HCT116 (cell line): Measurements from ENCODE around the gene YBX1. TPM values are rescaled to one million over a fixed set of nuclear protein-coding genes. Genes with fewer than 3 reads are reported as not detected.

Experiments
- ATAC-seq: fragments of 200-7000 bp; cut with Tn5 transposase; 2 replicates; pipeline ENCODE4 v1.9.1; 2020; ENCODE audit warnings: mild to moderate bottlenecking, moderate library complexity
- BruUV-seq: library from RNA; stranded (reverse); fragments of 400-500 nt; replicated peaks from 2 replicates; lab custom pipeline; 2021; lab: Mats Ljungman, UMichigan
- CTCF ChIA-PET: fragments of 300-600 bp; sonication (Branson Sonifier 250); formaldehyde crosslinking; loops from one replicate; lab custom pipeline; 2021; ENCODE audit warnings: antibody characterized with exemption; lab: Charles Lee
- POLR2A ChIA-PET: fragments of 300-600, 350-600 bp; sonication (Branson Sonifier 250); formaldehyde crosslinking; loops from one replicate; lab custom pipeline; 2021; ENCODE audit warnings: antibody characterized with exemption; lab: Charles Lee
- RAD21 ChIA-PET, 2 experiments: fragments of 300-600 bp; sonication (Branson Sonifier 250); formaldehyde crosslinking; loops; one replicate each; lab custom pipeline; 2023; ENCODE audit warnings: low total read pairs in 2 of 2; ENCODE audit not compliant: uncharacterized antibody in 2 of 2, unreplicated experiment in 2 of 2, low non-redundant PET in 1 of 2; lab: Charles Lee
- DNase-seq: peaks from one replicate; pipeline ENCODE4 v3.0.0-alpha.2; 2010; ENCODE audit warnings: low read depth, low spot score
- H2AFZ ChIP-seq: fragments of 200-600 bp; shearing (Covaris generic), sonication (generic); 2 replicates; pipeline ENCODE4 v1.6.1; 2017; ENCODE audit warnings: low read depth, mixed run types, mixed read lengths, antibody characterized with exemption, low read length; ENCODE audit not compliant: poor library complexity, severe bottlenecking
- H3K27ac ChIP-seq: 2 replicates; pipeline ENCODE4 v1.5.1; 2012; ENCODE audit warnings: low read depth, low read length
- H3K27me3 ChIP-seq: fragments of 200-600 bp; sonication (generic); 2 replicates; pipeline ENCODE4 v1.6.1; 2016; ENCODE audit warnings: mixed run types, low read length, mixed read lengths; ENCODE audit not compliant: insufficient read depth
- H3K36me3 ChIP-seq, 2 experiments: fragments of 200-500 bp in 1 of 2; fragments of 200-600 bp in 1 of 2; sonication (Bioruptor generic) in 1 of 2; sonication (generic) in 1 of 2; 2 replicates each; pipeline versions ENCODE4 v1.5.1 to v1.6.1; 2014 to 2016; ENCODE audit warnings: low read length in 2 of 2, inconsistent platforms in 1 of 2, mixed read lengths in 1 of 2, mixed run types in 1 of 2; ENCODE audit not compliant: insufficient read depth in 2 of 2, control insufficient read depth in 1 of 2
- H3K4me1 ChIP-seq, 2 experiments: fragments of 200-600 bp in 1 of 2; sonication (generic) in 1 of 2; 2 replicates each; pipeline versions ENCODE4 v1.5.1 to v1.6.1; 2012 to 2017; ENCODE audit warnings: low read length in 2 of 2, inconsistent platforms in 1 of 2, mild to moderate bottlenecking in 1 of 2, mixed read lengths in 1 of 2, mixed run types in 1 of 2, moderate library complexity in 1 of 2; ENCODE audit not compliant: insufficient read depth in 2 of 2, control insufficient read depth in 1 of 2
- H3K4me2 ChIP-seq: fragments of 200-600 bp; sonication (generic); 2 replicates; pipeline ENCODE4 v1.6.1; 2017; ENCODE audit warnings: mixed run types, low read length, mixed read lengths
- H3K4me3 ChIP-seq, 2 experiments: fragments of 200-600 bp in 1 of 2; sonication (generic) in 1 of 2; replicated peaks in 1 of 2; 2 replicates each; pipeline ENCODE4 v1.5.1; 2011 to 2016; ENCODE audit warnings: low read length in 2 of 2, control low read depth in 1 of 2, low read depth in 1 of 2, mild to moderate bottlenecking in 1 of 2, mixed read lengths in 1 of 2, mixed run types in 1 of 2
- H3K79me2 ChIP-seq: fragments of 200-600 bp; sonication (generic); 2 replicates; pipeline ENCODE4 v1.6.1; 2017; ENCODE audit warnings: mild to moderate bottlenecking, mixed run types, low read length, moderate library complexity, mixed read lengths; ENCODE audit not compliant: insufficient read depth
- H3K9ac ChIP-seq: fragments of 200-600 bp; sonication (generic); 2 replicates; pipeline ENCODE4 v1.6.1; 2016; ENCODE audit warnings: low read length, mixed read lengths
- H3K9me2 ChIP-seq: fragments of 200-600 bp; sonication (generic), shearing (Covaris generic); 2 replicates; pipeline ENCODE4 v1.6.1; 2017; ENCODE audit warnings: mixed run types, mild to moderate bottlenecking, moderate library complexity; ENCODE audit not compliant: insufficient read depth
- H3K9me3 ChIP-seq, 2 experiments: fragments of 200-500 bp in 1 of 2; fragments of 200-600 bp in 1 of 2; sonication (Bioruptor generic) in 1 of 2; sonication (generic) in 1 of 2; 2 replicates each; pipeline ENCODE4 v1.6.1; 2014 to 2017; ENCODE audit warnings: low read length in 2 of 2, mixed read lengths in 2 of 2, inconsistent platforms in 1 of 2, low read depth in 1 of 2, mild to moderate bottlenecking in 1 of 2, mixed run types in 1 of 2, moderate library complexity in 1 of 2; ENCODE audit not compliant: control insufficient read depth in 1 of 2, insufficient read depth in 1 of 2
- H4K20me1 ChIP-seq: fragments of 200-600 bp; sonication (generic), shearing (Covaris generic); 2 replicates; pipeline ENCODE4 v1.6.1; 2017; ENCODE audit warnings: mixed run types, mild to moderate bottlenecking, moderate library complexity; ENCODE audit not compliant: insufficient read depth
- CTCF ChIP-seq, 3 experiments: fragments of 200-600 bp in 1 of 3; sonication (generic) in 1 of 3; IDR thresholded peaks in 2 of 3; conservative IDR thresholded peaks in 1 of 3; 2 replicates each; pipeline ENCODE4 v1.5.1; 2012 to 2017; ENCODE audit warnings: low read depth in 2 of 3, low read length in 2 of 3, antibody characterized with exemption in 1 of 3, borderline replicate concordance in 1 of 3, control low read depth in 1 of 3, mild to moderate bottlenecking in 1 of 3, mixed read lengths in 1 of 3, mixed run types in 1 of 3, moderate library complexity in 1 of 3; ENCODE audit not compliant: insufficient read depth in 1 of 3
- EGR1 ChIP-seq: IDR thresholded peaks from 2 replicates; pipeline ENCODE4 v1.6.1; 2012; ENCODE audit warnings: low read depth
- ELF1 ChIP-seq: IDR thresholded peaks from 2 replicates; pipeline ENCODE4 v1.6.1; 2012; ENCODE audit warnings: low read depth, borderline replicate concordance
- EZH2 ChIP-seq: fragments of 200-600 bp; sonication (generic); IDR thresholded peaks from 2 replicates; pipeline ENCODE4 v1.6.1; 2017; ENCODE audit warnings: antibody characterized with exemption, mixed run types
- EZH2phosphoT487 ChIP-seq: fragments of 200-600 bp; IDR thresholded peaks from 2 replicates; pipeline ENCODE4 v1.6.1; 2018; ENCODE audit warnings: antibody characterized with exemption, borderline replicate concordance
- FOSL1 ChIP-seq: IDR thresholded peaks from 2 replicates; pipeline ENCODE4 v1.6.1; 2012; ENCODE audit warnings: low read depth
- RAD21 ChIP-seq: IDR thresholded peaks from 2 replicates; pipeline ENCODE4 v1.6.1; 2012; ENCODE audit warnings: low read depth, mild to moderate bottlenecking
- SIN3A ChIP-seq: IDR thresholded peaks from 2 replicates; pipeline ENCODE4 v1.6.1; 2012; ENCODE audit warnings: low read depth
- SRF ChIP-seq: IDR thresholded peaks from 2 replicates; pipeline ENCODE4 v1.6.1; 2012; ENCODE audit warnings: low read depth
- YY1 ChIP-seq: IDR thresholded peaks from 2 replicates; pipeline ENCODE4 v1.6.1; 2011; ENCODE audit warnings: low read length, low read depth, moderate library complexity, mild to moderate bottlenecking; ENCODE audit not compliant: insufficient replicate concordance; ENCODE audit errors: extremely low read depth
- ZBTB33 ChIP-seq: IDR thresholded peaks from 2 replicates; pipeline ENCODE4 v1.6.1; 2011; ENCODE audit warnings: mild to moderate bottlenecking, low read length, moderate library complexity; ENCODE audit not compliant: insufficient replicate concordance; ENCODE audit errors: extremely low read depth
- ZFX ChIP-seq: fragments of 450-650 bp; IDR thresholded peaks from 2 replicates; pipeline ENCODE4 v1.6.1; 2017
- ZNF274 ChIP-seq: fragments of 200-500 bp; sonication (Bioruptor generic); IDR thresholded peaks from 2 replicates; pipeline ENCODE4 v1.6.1; 2014; ENCODE audit warnings: mild to moderate bottlenecking, low read depth, low read length, inconsistent platforms
- intact Hi-C: fragments of 100-400 bp; cut with micrococcal nuclease; formaldehyde crosslinking; loops from 2 replicates; pipeline ENCODE4 v1.10.0; 2022
- total RNA-seq: library from RNA; stranded (reverse); gene quantifications from one replicate; pipeline ENCODE4 v1.2.1, GENCODE V29; 2021; ENCODE audit not compliant: unreplicated experiment

Gene YBX1
- total RNA-seq, 1 experiment from 2014 or later: 1,009 TPM

- no peaks in the 10 kb centered on the region for H3K27me3 ChIP-seq
- DNase-seq (no peak), ATAC-seq (no peak)
- H3K27ac ChIP-seq: no peak overlapping the region
- no peak overlapping the region for H3K9ac ChIP-seq
- TF ChIP-seq SRF (no peak), ZBTB33 (no peak), CTCF (IDR thresholded peaks at IDR 0.05 in 2 of 3, conservative IDR thresholded peaks at IDR 0.05 in 1 of 3; ENCODE audit: borderline replicate concordance in 1 of 3, insufficient read depth in 1 of 3, low read depth in 2 of 3, low read length in 2 of 3) (no peak), RAD21 (no peak), EZH2phosphoT487 (no peak), ZNF274 (no peak), ZFX (no peak), ELF1 (no peak), EZH2 (no peak), YY1 (no peak), FOSL1 (no peak), SIN3A (no peak), EGR1 (no peak)
- no peak overlapping the region for H3K4me3 ChIP-seq
- no peaks in the 10 kb centered on the region for H4K20me1 ChIP-seq
- H3K4me1 ChIP-seq: peaks cover 0 to 6% of the 10 kb centered on the region in 2 experiments; a peak in 3 of 4 replicates
- H3K79me2 ChIP-seq: no peaks in the 10 kb centered on the region
- no peak overlapping the region for H2AFZ ChIP-seq
- intact Hi-C loops: loop anchor here (10.0 kb wide), 2 partner anchors 392 to 562 kb away; no protein-coding TSS in a partner anchor
- ChIA-PET RAD21 (no interaction called here), POLR2A (no interaction called here), CTCF (interaction anchor here (0.6 kb wide), 1 partner anchor 564 kb away, joined by 3 read pairs; no protein-coding TSS in a partner anchor)
- no peaks in the 10 kb centered on the region for H3K36me3 ChIP-seq
- no peaks in the 10 kb centered on the region for H3K9me2 ChIP-seq
- no peak overlapping the region for H3K4me2 ChIP-seq
- no peaks in the 10 kb centered on the region for H3K9me3 ChIP-seq
- BruUV-seq: no TSS peak
Measured at GRCh38 chr1:42737257-42737656, 55.0 kb downstream of the YBX1 start.
